NCI-H446 (cell line): ENCODE measurements around the gene FAM117B.
"Not testable (repeated sequence)": the region's sequence is repeated elsewhere in the genome, so short reads cannot be mapped to it uniquely, and the experiment has no call there.

Experiments
- DNase-seq, 2 experiments: peaks; one replicate each; lab custom pipeline; 2025; lab: John Stamatoyannopoulos, UW

FAM117B gene

DNA sequence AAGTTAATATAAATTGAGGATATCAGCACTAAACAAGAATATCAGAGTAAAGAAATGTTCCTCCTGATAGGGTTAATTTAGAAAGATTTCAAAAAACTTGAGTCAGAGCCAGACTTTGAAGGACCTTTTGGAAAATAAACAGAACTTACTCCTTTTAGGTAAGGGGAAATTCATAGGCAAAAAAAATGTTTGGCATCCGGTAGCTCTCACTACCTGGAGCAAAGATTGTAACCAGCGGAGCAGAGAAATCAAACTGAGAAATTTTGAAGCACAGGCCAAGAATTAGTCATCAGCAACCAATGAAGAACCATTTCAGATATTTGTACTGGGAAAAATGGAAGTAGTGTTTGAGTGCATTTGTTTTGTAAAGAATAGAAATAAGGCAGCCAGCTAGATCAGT is 123.8 kb downstream of the FAM117B start:
- DNase-seq: no peak

DNA sequence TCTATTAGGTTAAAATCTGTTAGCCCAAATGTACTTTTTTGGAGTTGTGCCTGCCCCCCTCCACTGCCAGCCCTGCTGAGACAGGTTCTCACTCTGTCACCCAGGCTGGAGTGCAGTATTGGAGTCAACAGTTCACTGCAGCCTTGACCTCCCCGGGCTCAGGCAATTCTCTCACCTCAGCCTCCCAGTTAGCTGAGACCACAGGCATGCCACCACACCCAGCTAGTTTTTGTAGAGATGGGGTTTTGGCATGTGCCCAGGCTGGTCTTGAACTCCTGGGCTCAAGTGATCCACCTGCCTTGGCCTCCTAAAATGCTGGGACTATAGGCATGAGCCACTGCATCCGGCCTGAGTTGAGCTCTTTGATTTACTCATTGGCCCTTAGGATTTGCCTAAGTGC is 126.1 kb downstream of the FAM117B start:
- DNase-seq: no peak

DNA sequence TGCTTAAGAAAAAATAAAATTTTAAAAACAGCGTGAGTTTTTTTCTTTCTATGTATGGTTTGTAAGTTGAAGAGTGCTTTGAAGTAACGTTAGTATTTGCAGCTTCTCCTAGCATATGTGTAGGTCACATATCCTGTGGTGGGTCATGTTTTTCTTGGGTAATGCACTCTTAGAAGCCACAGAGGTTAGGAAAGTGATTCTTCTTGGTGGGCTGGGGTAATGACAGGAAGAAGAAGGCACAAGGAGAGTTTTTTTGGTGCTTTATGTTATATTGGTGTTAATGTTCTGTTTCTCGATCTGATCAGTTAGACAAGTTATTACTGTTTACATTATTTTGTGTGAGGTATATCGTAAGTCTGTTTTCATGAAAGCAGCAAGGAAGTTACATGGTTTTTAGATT is 127.8 kb downstream of the FAM117B start:
- no peak for DNase-seq

DNA sequence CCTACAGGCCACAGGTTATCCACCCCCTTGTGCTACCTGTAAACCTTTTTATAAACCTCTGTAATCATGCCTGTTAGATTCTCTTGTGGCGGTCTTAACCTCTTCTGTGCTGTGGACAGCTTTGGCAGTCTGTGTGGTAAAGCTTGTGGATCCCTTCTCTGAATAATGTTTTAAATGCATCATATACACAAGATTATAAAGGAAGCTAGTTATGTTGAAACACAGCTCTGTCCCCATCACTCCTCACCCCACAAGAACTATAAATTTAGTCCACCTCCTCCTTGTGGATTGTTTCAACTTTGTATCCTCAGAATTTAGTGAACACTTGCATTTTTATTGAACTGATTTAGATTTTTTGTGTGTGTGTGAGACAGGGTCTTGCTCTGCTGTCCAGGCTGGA is 129.1 kb downstream of the FAM117B start:
- no peak for DNase-seq

DNA sequence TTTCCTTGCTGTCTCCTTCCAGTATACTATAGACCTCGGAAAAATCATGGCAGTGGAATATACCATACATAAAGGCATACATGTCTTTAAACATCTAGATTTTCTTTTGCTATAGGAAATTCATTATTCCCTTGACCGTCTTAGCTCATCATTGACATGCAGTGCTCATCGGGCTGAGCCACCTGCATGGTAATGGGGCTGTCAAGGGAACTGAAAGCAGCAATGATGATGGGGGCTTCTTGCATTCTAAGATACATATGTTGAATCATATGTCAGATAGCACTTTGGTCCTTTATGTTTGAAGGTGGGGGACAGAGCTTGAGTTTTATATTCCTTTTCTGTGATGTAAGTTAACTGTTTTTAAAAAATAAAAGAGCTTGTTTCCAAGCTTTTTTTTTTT is 130.2 kb downstream of the FAM117B start:
- DNase-seq: no peak

DNA sequence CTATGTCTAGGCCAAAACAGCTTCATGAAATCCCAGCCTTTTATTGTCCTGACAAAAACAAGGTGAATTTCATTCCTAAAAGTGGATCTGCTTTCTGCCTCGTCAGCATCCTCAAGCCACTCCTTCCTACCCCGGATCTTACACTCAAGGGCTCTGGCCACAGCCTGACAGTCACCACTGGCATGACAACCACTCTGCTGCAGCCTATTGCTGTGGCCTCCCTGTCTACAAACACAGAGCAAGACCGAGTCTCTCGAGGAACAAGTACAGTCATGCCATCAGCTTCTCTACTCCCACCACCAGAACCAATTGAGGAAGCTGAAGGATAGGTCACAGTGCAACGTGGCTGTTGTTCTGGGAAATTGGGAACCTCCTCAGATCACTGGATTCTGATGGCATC is 130.7 kb downstream of the FAM117B start:
- DNase-seq: no peak

DNA sequence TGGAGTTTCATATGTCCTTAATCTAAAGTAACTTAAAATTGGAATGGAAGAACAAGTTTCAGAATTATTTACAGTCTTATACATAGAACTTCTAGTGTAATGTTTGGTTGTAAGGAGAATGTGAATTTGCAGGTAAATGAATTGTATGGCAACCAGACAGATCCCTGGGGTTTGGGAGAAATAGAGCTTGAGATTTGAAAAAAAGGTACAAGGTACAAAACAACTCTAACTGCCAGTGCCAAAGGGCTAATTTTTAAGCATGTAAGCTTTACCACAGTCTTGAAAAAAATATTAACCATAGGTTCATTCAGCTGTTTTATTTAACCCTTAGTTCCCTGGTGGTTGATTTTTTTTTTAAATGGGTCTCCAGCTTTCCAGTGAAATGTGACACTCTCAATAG is 133.5 kb downstream of the FAM117B start:
- no peak for DNase-seq

DNA sequence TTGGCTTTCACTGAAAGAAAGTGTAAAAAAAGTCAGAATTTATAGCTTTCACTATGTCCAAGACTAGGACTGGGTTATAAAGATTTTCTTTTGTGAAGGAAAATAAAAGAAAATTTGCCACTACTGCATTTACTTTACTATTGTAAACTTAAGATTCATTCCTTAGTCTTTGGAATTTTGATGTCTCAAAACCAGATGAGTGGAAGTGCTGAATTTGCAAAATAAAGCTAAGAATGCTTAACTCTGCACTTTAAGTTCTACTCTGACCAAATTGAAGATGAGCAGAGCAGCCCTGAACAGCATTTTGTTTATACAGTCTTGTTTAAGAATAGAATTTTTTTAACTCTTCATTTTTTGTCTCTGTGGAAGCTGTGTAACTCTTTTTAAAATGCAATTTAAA is 134.4 kb downstream of the FAM117B start:
- no peak for DNase-seq

DNA sequence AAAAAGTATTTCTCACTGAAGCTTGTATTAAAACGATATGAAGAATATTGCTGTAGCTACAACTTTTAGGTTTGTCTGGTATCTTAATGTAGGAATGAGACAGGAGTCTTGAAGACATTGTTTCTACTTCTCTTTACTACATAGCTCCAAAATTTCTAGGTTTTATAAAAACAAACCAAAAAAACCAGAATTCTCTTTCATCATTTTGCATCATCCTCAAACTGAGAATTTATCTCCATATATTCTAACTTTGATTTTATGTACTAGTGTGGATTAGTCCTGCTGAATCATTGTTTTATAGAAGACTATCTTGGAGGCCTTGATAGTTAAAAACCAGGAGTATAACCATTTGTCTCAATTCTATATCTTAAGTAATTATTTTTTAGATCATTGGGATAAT is 136.6 kb downstream of the FAM117B start:
- DNase-seq: no peak

DNA sequence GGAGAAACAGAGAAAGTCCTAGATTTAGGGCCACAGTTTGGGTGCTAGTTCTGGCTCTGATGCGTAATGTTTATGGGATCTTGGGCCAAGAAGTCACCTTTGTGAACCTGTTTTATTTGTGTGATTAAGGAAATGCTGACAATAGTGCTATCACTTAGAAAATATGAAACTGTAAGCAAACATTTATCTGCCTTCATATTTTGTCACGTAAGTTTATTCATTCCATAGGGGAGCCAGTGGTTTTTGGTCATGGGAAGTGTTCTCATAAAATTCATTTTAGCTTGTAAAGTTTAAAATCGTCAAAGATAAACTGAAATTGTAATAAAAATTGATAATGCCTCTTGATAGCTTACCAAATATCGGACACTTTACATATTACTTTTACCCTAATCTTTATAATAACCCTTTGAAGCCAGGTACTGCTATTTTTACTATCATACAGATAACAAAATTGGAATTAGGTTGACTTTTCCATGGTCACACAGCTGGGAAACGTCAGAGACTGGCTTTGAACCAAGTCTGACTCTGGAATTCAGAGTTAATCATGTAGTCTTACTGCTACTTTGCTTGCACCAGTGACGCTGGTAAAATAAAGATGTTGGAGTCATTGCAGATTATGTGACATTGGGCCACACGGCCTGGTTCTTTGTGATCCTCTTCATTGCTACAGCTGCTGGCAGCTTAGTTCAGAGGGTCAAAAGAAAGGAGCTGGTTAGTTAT is 137.1 kb downstream of the FAM117B start:
- DNase-seq: no peak

DNA sequence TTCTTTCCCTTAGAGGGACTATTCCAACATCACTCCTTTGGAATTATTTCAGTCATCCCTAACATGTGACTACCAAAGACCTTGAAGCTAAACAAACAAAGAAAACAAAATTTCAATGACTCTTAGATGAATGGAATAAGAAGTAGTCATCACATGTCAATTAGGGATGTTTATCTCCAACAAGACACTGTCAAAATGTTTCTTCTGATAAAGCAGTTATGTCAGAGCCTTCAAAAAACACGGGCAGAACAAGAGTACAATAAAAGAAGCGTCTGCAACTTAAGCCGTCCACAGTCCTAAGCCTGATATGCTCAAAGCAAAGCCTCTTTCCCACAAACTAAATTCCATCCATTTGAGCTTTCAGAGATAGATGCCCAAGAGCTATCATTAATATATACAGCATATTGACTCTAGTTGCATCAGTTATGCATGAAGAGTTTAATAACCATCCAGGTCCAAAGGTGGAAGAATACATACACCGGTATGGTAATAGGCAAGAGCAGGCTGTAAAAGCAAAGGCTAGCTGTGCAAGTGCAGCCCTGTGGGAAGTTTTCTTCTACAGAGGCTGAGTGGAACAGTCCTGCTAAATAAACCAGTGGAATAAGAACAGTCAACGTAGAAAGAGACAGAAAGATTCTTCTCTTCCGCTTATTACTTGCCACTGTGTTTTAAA is 138.7 kb downstream of the FAM117B start:
- no peak for DNase-seq

DNA sequence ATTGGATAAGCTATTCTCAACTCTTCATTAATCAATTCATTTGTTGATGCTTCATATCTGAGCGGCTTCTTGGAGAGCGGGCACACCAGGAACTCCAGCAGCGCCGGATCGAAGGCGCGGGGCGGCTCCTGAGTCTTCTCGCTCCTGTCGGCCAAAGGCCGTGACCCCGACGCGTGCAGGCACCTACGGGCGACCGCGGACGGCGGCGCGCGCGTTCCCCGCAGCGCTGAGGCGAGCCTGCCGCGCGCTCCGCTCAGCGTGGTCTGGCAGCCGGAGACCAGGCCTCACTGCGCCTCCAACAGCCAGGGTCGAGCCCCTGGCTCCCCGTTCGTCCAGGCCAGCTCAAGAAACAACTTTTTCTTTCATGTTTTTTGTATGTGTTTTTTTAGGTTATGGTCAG is 139.3 kb downstream of the FAM117B start:
- no peak for DNase-seq

DNA sequence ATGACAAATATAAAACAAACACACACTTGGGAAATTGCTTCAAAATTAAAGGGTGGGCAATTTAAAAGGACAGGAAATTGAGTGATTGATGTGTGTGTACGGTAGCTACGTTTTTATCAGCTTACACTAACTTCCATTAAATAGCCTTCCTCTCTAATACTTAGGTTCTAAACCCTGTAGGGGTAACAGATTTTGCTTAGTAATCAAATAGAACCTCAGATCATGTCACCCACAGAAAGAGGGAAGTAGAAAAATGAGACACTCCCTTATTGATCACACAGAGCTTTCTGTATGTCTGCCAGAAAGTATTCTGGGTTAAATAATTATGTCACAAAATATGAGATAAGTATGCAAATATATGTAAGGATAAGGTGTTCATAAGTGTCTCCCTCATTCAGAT is 143.4 kb downstream of the FAM117B start:
- DNase-seq: no peak

DNA sequence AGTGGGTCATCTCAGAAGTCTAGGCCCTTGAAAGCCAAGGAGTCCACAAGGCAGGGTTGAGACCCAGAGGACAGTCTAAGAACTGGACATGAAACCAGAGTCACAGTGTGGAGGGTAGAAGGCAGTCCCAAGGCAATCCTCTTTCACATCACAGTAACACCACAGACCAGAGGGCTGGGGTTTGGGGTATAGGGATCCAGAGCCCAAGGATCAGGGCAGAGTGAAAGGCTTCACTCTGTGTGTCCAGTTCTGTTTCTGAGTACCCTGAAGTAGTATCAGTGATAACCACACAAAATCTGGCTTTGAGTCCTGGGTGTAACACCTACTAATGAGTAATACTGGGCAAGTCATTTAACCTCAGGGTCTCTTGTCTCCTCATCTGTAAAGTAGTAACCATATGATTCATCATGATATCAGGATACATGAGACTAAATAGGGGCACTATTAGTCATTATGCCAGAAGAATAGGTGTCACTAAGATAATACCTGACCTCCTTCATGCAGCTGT is 145.8 kb downstream of the FAM117B start:
- DNase-seq: no peak

DNA sequence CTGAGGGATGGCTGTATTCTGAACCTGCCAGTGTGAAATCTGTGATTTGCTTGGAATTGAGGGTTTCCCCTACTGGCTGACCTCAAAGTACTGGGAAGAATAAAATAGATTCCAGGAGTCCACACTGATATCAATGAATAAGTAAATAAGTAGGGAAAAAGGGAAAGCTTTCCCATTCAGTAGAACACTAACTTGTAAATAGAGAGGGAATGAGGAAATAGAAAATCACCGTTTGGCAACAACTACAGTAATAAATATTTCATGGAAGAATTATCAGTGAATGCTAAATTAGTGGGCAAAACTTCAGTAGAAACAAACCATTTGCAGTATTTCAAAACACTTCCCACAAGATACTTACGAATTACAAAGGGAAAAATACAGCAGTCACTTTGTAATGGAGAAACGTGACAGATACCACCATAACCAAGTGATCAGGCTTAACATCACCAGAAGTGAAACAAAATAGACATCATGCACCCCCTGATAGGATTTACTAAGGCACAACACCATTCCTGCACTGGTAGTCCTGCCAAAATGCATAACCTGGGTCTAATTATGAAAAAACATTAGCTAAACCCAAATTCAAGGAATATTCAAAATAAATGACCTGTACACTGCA is 148.3 kb downstream of the FAM117B start:
- DNase-seq: no peak

DNA sequence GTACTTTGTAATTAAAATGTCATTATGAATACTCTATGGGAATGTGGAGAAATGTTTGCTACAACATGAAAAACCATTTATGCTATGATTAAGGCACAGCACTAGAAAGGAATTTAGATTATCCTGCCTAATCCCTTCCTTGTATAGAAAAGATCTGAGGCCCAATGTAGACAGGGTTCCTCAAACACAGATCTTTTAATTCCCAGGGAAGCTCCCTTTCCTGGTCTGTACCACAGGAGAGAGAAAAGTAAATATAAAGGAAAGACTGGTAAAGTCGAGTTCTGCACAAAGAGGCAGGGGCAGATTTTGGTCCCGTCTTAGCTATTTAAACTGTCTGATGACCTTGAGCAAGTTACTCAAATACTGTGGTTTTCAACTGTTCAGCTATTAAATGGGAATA is 152.1 kb downstream of the FAM117B start:
- DNase-seq: no peak

DNA sequence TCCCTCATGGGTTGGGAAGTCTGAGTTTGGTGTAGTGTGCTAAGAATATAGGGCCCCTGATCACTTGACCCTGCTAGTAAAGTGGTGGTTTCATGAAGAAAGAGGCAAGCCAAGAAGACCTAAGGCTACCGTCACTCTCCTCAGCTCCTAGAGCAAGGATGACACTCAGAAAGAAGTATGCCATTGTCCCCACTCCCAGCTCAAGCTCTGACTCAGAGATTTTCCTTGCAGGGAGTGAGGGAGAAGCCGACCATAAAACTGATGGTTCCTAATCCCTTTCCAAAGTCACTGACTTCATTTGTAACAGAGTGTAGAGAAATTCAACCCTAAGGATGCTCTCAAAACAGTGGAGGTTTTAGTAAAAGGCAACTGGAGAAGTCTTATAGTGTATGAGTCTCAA is 155.9 kb downstream of the FAM117B start:
- DNase-seq: no peak

DNA sequence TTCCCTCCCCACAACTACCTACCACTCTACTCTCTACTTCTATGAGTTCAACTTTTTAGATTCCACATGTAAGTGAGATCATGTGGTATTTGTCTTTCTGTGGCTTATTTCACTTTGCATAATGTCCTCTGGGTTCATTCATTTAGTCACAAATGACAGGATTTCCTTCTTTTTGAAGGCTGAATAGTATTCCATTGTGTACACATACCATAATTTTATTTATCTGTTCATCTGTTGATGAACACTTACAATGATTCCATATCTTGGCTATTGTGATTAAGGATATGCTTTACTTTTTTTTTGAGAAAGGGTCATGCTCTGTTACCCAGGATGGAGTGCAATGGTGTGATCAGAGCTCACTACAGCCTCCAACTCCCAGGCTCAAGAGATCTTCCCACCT is 163.2 kb downstream of the FAM117B start:
- DNase-seq: no peak

DNA sequence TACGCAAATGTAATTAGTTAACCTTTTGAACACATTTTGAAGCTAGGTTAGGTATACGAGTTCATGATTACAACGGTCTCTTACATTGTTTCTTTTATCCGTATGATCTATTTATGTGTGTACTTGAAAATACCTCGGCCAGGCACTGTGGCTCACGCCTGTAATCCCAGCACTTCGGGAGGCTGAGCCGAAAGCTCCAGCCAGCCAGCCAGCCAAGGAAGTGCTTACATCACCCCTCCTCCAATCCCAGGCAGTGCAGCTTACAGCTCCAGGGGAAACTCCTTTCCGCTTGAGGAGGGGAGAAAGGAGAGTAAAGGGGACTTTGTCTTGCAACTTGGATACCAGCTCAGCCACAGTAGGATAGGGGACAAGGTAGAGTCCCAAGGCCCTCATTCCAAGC is 171.1 kb downstream of the FAM117B start:
- DNase-seq: not testable (repeated sequence)

DNA sequence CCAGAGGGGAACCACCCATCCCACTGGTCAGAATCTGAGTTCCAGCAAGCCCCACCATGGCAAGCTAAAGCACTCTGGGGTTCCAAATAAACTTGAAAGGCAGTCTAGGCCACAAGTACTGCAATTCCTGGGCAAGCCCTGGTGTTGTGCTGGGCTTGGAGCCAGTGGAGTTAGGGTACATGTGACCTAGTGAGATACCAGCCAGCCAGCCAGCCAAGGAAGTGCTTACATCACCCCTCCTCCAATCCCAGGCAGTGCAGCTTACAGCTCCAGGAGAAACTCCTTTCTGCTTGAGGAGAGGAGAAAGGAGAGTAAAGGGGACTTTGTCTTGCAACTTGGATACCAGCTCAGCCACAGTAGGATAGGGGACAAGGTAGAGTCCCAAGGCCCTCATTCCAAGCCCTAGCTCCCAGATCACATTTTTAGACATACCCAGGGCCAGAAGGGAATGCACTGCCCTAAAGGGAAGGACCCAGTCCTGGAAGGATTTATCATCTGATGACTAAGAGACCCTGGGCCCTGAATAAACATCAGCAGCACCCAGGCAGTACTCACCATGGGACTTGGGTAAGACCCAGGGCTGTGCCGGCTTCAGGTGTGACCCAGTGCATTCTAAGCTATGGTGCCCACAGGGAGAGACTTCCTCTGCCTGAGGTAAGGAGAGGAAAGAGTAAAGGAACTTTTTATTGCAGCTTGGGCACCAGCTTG is 172.8 kb downstream of the FAM117B start:
- peak; percentile 2 to 79 for DNase-seq

DNA sequence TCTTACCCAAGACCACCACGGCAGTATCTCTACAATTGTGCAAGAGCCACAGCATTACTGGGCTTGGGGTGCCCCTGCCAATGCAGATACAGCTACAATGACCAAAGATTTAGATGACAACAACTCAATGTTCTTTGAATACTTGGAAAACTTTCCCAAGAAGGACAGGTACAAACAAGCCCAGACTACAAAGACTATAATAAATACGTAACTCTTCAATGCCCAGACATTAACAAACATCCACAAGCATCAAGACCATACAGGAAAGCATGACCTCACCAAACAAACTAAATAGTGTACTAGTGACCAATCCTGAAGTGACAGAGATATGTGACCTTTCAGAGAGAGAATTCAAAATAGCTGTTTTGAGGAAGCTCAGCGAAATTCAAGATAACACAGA is 174.0 kb downstream of the FAM117B start:
- no peak for DNase-seq

DNA sequence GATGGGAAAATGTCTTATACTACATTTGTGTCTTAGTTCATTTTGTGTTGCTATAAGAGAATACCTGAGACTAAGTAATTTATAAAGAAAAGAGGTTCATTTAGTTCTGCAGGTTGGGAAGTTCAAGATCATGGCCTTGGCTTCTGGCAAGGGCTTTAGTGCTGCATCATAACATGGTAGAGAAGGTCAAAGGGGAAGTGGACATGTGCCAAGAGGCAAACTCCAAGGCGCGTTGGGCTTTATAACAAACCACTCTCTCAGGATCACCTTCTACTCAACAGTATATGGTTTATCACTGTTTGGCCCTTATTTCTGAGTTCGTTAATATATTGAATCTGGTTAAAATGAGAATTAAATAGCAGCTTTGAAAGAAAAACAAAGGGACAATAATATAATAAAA is 178.6 kb downstream of the FAM117B start:
- no peak for DNase-seq

DNA sequence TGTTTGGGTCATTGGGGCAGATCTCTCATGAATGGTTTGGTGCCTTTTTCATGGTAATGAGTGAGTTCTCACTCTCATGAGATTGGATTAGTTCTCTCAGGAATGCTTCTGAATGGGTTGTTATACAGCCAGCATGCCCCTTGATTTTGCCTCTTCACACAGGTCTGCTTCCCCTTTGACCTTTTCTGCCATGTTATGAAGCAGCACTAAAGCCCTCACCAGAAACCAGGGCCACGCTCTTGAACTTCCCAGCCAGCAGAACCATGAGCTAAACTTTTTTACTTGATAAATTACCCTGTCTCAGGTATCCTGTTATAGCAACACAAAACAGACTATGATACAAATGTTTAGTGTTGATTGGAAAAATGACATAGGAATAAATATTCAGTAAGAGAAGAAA is 179.5 kb downstream of the FAM117B start:
- no peak for DNase-seq
